Activated T-cell treated with anti-CD3 and anti-CD28 coated beads for 1 hour (primary cell): ENCODE data around the gene HNF1B.

Experiments used
- DNase-seq: peaks from one replicate; pipeline ENCODE4 v3.0.0-alpha.2; 2020; ENCODE audit warnings: low read depth

The HNF1B gene

GRCh38 chr17:37761059-37761458, 16.2 kb upstream of the HNF1B start:
- no peak for DNase-seq

DNA sequence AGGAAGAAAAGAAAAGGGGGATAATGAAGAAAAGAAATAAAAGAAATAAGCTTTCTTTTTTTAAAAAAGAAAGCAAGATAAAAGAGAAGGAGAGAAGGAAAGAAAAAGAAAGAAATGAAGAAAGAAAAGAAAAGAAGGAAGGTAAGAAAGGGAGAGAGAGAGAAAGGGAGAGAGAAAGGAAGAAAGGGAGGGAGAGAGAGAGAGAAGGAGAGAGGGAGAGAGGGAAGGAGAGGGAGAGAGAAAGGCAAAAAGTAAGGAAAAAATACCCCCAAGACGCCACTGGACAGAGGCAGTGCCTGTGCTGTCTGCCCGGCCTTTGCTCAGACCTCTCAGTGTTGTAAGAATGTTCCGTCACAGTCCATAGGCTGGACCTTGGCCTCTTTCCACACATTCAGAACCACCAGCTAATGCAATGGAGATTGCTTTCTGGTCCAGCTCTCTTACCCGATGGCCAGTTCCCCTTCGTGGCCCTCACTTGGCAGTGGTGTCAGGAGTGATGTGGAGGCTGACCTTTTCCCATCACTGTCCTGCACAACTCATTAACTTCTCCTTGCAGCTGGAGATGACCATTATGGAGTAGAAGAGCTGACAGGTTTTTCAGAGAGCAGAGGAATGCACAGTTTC, 14.3 kb upstream of the HNF1B start:
- DNase-seq = no peak

- no peak for DNase-seq
Measured at GRCh38 chr17:37756051-37756450, 11.2 kb upstream of the HNF1B start.

GRCh38 chr17:37755455-37755854, 10.6 kb upstream of the HNF1B start:
- DNase-seq = no peak

GRCh38 chr17:37754363-37754762, 9.5 kb upstream of the HNF1B start:
- DNase-seq = no peak

- DNase-seq = no peak
Measured at GRCh38 chr17:37752482-37752881, 7.6 kb upstream of the HNF1B start.

GRCh38 chr17:37750768-37751475, 6.1 kb upstream of the HNF1B start:
- DNase-seq = no peak

DNA sequence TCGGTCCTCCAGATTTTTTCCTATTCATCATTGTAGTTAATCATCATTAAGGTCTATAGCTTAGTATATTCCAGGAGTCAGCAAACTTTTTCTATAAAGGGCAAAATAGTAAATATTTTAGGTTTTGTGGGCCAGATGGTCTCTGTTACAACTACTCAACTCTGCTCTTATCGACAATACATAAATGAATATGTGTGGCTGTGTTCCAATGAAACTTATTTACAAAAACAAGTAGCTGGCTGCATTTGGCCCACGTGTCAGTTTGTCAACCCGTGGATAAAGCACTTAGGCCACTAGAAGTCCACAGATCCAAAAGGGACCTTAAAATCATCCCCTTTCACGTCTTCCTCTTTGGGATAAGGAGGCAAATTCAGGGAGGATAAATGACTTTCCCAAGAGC, 5.4 kb upstream of the HNF1B start:
- DNase-seq = no peak

- no peak for DNase-seq
Measured at GRCh38 chr17:37747222-37747621, 2.4 kb upstream of the HNF1B start.

DNA sequence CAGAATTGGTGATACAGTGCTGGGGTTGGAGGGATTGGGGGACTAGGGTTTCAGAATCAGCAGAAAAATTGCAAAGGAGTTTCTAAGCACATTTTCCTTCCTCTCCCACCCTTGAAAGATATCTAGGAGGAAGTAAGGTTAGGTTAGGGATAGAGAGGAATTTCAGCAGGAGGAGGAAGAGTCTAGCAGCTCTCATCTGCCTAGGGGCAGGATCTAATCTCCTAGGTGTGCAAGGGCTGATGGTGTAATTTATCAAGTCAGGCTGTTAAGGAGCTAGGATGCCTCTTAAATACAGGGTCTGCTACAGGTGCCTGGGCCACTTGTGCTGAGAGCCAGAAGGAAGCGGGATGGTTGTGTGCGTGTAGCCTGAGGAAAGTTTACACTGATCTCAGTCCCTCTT, 1.8 kb upstream of the HNF1B start:
- DNase-seq = no peak

GRCh38 chr17:37745801-37746426, 1.1 kb upstream of the HNF1B start:
- DNase-seq = no peak

- DNase-seq = no peak
Measured at GRCh38 chr17:37744633-37744927, 279 bp downstream of the HNF1B start.

GRCh38 chr17:37743875-37744632, 805 bp downstream of the HNF1B start:
- DNase-seq = no peak

- no peak for DNase-seq
Measured at GRCh38 chr17:37743612-37743874, 1.3 kb downstream of the HNF1B start.

- no peak for DNase-seq
Measured at GRCh38 chr17:37742762-37743611, 1.9 kb downstream of the HNF1B start.

DNA sequence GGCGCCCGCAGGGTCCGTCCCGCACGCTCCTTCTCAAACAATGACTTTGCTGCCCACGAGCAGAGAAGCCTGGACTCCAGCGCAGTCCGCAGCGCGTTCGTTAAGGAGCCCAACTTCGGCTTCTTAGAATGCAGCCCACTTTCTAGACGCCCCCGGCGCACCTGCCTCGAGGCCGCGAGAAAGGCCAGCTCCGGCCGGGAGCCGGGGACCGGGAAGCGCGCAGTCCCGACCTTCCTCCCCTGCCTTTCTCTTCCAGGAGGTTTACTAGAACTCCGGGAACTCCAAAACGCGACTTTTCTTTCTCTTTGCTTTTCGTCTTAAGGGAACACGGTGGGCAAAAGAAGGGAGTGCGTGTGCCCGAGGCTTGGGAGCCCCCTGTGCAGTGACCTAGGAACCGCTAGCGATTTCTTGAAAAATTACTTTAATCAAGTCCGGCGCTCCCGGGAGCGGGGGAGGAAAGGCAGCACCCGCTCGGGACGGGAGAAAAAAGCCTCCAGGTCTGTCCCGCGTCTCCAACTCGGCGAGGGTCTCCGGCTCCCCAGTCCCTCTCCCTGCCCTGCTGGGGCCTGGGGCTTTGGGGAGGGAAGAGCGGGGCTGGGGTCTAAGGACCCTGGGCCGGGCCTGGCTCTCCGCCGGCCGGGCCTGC, 2.6 kb downstream of the HNF1B start:
- DNase-seq = no peak

- no peak for DNase-seq
Measured at GRCh38 chr17:37741341-37742115, 3.3 kb downstream of the HNF1B start.

DNA sequence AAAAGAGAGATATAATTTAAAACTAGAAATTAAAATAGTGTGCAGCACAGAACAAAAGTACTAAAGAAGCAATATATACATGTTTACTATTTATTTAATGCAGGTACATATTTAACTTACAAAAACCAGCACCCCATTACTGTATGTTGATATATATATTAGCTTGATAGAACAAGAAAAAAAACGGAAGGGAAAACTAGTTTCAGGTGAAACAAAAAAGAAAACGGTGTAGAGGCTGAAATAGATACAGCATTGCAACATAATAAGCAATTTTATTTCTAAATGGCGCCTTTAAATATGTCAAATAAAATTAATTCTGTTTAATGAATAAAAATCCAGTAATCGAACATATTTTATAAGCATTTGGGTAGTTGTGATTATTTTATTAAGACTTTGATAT, 3.9 kb downstream of the HNF1B start:
- no peak for DNase-seq

DNA sequence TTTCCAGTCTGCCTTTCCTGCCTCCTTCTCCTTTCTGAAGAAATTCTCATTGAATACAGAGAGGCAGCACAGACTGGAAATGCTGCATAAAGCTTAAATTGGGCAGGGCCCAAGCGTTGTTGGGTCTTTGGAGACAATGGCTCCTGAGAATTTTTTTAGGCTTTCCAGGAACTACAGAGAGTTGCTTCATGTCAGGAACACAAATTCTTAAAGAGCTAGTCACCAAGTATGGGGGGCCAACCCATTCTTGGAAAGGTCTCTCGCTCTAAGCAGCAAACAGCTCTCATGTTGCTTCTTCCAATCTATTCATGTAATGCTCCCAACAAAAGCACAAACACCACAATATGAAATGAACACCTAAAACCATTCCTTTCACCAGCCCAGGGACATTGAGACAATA, 6.9 kb downstream of the HNF1B start:
- no peak for DNase-seq

GRCh38 chr17:37737081-37737480, 7.8 kb downstream of the HNF1B start:
- DNase-seq = no peak

DNA sequence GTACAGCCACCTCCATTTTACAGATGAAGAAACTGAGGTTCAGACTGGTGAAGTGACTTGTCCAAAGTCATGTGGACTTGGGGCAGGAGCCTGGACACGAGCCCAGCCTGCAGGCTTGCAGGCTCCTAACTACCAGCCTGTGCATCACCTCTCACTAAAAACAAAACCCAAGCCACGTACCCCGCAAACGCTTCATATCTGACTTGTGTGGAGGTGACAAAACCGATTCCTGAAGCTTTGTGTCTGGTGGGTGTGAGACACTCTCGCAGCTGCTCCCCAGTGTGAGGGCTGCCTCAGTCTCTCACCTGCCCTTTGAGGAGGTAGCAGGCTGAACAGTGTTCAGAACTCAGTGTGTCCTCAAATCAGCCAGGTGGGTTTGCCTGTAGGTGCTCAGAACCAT, 8.4 kb downstream of the HNF1B start:
- no peak for DNase-seq
